GM10266 (cell line): Measurements from ENCODE around the gene PLA2G4F.

Source experiments
- DNase-seq: peaks from one replicate; pipeline ENCODE4 v3.0.0; 2012; ENCODE audit errors: extremely low spot score
- TF ChIP-seq, protein P1 (sequence below): IDR thresholded peaks from 2 replicates; pipeline ENCODE4 v1.5.1; 2012; ENCODE audit warnings: mild to moderate bottlenecking, low read depth; ENCODE audit not compliant: control insufficient read depth, insufficient read depth; ENCODE audit errors: missing control alignments

PLA2G4F gene

DNA sequence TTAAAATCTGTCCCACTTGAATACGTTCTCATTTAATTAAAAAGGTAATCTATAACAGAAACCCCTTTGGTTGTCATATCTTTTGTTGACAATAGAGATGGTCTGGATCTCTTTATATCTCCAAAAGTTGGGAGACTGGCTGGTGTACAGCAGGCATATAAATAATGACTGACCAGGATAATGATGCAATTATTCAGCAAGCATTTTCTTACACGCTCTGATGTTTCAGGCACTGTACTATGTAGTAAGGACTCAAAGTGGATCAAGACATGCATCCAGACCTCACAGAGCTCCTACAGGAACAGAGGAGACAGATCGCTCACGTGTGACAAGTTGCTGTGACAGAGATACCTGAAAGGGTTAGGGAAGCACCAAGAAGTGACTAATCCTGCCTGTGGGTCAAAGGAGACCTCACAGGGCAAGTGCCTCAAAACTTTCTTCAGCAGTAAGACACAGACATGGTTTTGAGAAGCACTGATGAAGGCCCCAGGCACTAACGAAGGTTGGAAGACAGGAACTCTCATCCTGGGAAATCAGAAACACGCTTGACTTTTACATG, 26.0 kb upstream of the PLA2G4F start:
- TF ChIP-seq, protein P1, sequence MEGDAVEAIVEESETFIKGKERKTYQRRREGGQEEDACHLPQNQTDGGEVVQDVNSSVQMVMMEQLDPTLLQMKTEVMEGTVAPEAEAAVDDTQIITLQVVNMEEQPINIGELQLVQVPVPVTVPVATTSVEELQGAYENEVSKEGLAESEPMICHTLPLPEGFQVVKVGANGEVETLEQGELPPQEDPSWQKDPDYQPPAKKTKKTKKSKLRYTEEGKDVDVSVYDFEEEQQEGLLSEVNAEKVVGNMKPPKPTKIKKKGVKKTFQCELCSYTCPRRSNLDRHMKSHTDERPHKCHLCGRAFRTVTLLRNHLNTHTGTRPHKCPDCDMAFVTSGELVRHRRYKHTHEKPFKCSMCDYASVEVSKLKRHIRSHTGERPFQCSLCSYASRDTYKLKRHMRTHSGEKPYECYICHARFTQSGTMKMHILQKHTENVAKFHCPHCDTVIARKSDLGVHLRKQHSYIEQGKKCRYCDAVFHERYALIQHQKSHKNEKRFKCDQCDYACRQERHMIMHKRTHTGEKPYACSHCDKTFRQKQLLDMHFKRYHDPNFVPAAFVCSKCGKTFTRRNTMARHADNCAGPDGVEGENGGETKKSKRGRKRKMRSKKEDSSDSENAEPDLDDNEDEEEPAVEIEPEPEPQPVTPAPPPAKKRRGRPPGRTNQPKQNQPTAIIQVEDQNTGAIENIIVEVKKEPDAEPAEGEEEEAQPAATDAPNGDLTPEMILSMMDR = no peak
- DNase-seq = no peak

DNA sequence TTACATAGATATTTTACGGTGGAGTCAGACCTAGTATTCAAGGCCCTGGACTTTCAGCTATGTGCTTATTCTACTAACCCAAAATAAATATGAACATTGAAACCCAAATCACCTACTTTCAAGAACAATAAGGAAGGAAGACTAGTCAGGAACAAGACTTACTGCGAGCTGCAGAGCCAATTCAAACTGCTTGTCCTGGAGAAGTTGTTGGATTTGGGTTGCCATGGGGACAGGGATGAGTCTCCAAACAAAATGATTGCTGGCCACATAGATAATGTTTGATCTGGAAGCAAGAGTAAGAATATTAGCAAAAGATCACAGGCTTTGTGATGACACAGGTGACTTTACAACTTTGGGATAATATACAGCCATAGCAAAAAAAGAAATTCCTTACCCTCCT, 21.6 kb upstream of the PLA2G4F start:
- TF ChIP-seq, protein P1 = no peak
- no peak for DNase-seq

DNA sequence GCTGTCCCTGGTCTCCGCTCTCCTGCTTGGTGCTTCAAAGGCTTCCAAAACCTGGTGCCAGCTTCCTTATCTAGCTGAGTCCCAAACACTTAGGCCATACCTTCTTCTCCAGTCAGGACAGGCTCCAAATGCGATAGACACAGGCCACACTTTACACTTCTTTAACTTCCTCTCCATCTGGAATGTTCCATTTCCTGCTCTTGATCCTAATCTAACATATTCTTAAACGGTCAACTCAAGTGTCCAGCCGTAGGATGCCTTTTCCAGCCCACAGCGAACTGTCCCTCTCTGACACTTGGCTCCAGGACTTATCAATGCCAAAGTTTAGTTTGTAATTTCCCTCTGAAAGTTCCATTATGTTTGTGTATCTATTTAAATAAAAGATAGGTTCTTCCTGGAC, 19.2 kb upstream of the PLA2G4F start:
- no peak for DNase-seq
- TF ChIP-seq, protein P1 = no peak

DNA sequence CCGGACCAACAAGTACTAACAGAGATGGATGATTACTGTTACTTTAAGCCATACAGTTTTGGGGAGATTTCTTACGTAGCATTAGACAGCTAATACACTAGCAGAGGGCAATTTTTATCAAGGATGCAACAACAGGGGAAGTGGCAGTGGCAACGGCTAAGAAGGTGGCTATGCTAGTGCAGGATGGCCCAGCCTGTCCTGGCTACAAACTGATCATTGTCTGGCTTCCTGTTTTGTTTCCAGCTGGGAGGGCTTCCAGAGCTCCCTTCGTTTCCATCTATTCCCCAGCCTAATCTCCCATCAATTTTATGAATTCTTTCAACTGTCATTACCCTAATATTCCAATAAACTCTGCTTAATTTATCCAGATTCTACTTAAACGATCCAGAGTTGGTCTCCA, 16.0 kb upstream of the PLA2G4F start:
- TF ChIP-seq, protein P1 = no peak
- DNase-seq = no peak

DNA sequence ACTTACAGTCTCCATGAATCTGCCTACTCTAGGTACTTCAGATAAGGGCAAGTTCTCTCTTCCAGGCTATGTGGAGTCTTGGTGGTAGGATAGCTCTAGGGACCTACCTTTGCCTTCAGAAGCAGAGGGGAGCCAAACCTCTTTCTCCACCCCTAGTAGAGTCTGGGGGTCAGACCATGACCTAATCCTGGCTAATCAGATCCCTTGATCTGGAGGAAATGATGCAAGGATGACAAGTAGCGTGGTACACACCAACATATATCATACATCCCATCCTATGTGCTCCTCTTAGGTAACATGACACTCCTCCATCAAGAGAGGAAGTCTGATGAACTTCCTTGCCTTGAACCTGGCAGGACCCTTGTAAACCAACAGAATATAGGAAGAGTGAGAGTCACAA, 15.4 kb upstream of the PLA2G4F start:
- no peak for DNase-seq

DNA sequence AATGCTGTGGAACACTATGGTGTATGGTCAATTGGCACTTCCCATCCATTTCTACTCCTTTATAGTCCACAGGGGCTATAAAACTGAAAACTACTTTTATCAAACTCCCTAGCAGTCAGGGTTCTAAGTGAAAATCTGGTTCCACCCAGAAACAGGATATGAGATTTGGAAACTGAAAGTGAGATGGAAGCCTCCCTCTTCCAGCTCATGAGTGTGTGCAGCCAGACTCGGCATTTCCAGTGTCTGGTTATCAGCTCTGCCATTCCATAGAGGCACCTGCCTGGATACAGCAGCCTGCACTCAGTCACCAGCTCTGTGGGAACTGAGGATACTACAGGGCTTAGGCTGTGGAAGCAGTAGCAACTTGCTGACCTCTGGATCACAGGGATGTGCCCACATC, 14.7 kb upstream of the PLA2G4F start:
- TF ChIP-seq, protein P1 = no peak
- DNase-seq = no peak

More for the DNA sequence above, 15.4 kb upstream of the PLA2G4F start:
- TF ChIP-seq, protein P1 = no peak

DNA sequence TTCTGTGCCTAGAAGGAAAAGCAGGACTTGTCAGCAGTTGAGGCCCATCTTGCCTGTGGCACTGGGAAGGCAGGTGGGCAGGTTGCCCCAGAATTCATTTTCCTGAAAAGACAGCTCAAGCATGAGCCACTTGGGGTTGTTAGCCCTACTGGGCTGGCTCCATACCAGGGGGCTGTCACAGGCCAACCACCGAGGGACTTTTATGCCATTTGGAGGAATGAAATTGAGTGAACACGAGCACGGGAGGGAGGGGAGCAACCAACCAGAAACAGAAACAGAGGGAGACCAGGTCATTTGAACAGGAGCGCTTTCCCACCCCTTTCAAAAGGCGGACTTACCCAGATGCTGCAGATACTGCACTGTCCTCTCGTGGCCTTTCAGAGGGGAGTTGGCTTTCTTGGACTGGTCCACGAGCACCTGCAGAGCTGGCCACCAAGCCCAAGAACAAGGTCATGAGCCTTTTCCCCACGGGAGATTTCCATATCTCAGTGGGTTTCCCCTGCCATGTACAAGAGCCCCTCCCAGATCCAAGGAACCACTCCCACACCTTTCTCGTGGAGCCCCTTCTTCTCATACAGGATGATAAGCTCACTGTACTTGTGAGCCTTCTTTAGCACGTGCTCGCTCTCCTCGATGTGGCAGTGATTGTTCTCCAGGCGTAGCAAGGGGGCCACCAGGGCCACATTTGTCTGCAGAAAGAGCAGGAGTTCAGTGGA, 9.9 kb upstream of the PLA2G4F start:
- TF ChIP-seq, protein P1 = no peak

More for the DNA sequence above, 9.9 kb upstream of the PLA2G4F start:
- no peak for DNase-seq
